ENCODE data around the gene RTP3.

Gene RTP3

GRCh38 chr3:46468753-46469600 lies 28.8 kb upstream of the RTP3 start:
- in situ Hi-C loops (cut with HindIII; ENCODE audit: low sequenced_read_pairs) = no loop called here

GRCh38 chr3:46469680-46470357 lies 28.0 kb upstream of the RTP3 start:
- in situ Hi-C loops (cut with HindIII; ENCODE audit: low sequenced_read_pairs) = no loop called here

- in situ Hi-C loops (cut with HindIII; ENCODE audit: low sequenced_read_pairs) = no loop called here
Observed at GRCh38 chr3:46470831-46471230, 26.9 kb upstream of the RTP3 start.

GRCh38 chr3:46471371-46471914 lies 26.3 kb upstream of the RTP3 start:
- in situ Hi-C loops (cut with HindIII; ENCODE audit: low sequenced_read_pairs) = no loop called here

GRCh38 chr3:46472736-46473135 lies 25.0 kb upstream of the RTP3 start:
- in situ Hi-C loops (cut with HindIII; ENCODE audit: low sequenced_read_pairs) = no loop called here

GRCh38 chr3:46477145-46477544 lies 20.6 kb upstream of the RTP3 start:
- in situ Hi-C loops (cut with HindIII; ENCODE audit: low sequenced_read_pairs) = no loop called here

- in situ Hi-C loops (cut with HindIII; ENCODE audit: low sequenced_read_pairs) = no loop called here
Observed at GRCh38 chr3:46477756-46478155, 20.0 kb upstream of the RTP3 start.

- in situ Hi-C loops (cut with HindIII; ENCODE audit: low sequenced_read_pairs) = no loop called here
Observed at GRCh38 chr3:46478341-46478740, 19.4 kb upstream of the RTP3 start.

- in situ Hi-C loops (cut with HindIII; ENCODE audit: low sequenced_read_pairs) = no loop called here
Observed at GRCh38 chr3:46479021-46479420, 18.8 kb upstream of the RTP3 start.

- in situ Hi-C loops (cut with HindIII; ENCODE audit: low sequenced_read_pairs) = loop anchor here (5.0 kb wide), 1 partner anchor 153 kb away; no protein-coding TSS in a partner anchor
Observed at GRCh38 chr3:46479696-46480095, 18.1 kb upstream of the RTP3 start.

GRCh38 chr3:46480491-46481195 lies 17.1 kb upstream of the RTP3 start:
- in situ Hi-C loops (cut with HindIII; ENCODE audit: low sequenced_read_pairs) = loop anchor here (5.0 kb wide), 1 partner anchor 152 kb away; no protein-coding TSS in a partner anchor

GRCh38 chr3:46481636-46482035 lies 16.1 kb upstream of the RTP3 start:
- in situ Hi-C loops (cut with HindIII; ENCODE audit: low sequenced_read_pairs) = loop anchor here (5.0 kb wide), 1 partner anchor 151 kb away; no protein-coding TSS in a partner anchor

- in situ Hi-C loops (cut with HindIII; ENCODE audit: low sequenced_read_pairs) = loop anchor here (5.0 kb wide), 1 partner anchor 150 kb away; no protein-coding TSS in a partner anchor
Observed at GRCh38 chr3:46482632-46483350, 15.0 kb upstream of the RTP3 start.

GRCh38 chr3:46483825-46484224 lies 14.0 kb upstream of the RTP3 start:
- in situ Hi-C loops (cut with HindIII; ENCODE audit: low sequenced_read_pairs) = loop anchor here (5.0 kb wide), 1 partner anchor 148 kb away; no protein-coding TSS in a partner anchor

- in situ Hi-C loops (cut with HindIII; ENCODE audit: low sequenced_read_pairs) = loop anchor here (5.0 kb wide), 1 partner anchor 148 kb away; no protein-coding TSS in a partner anchor
Observed at GRCh38 chr3:46484388-46484787, 13.4 kb upstream of the RTP3 start.

GRCh38 chr3:46484911-46485778 lies 12.6 kb upstream of the RTP3 start:
- in situ Hi-C loops (cut with HindIII; ENCODE audit: low sequenced_read_pairs) = loop anchor here (5.0 kb wide), 1 partner anchor 147 kb away; no protein-coding TSS in a partner anchor

GRCh38 chr3:46485779-46486175 lies 12.0 kb upstream of the RTP3 start:
- in situ Hi-C loops (cut with HindIII; ENCODE audit: low sequenced_read_pairs) = no loop called here

GRCh38 chr3:46488735-46489361 lies 8.9 kb upstream of the RTP3 start:
- in situ Hi-C loops (cut with HindIII; ENCODE audit: low sequenced_read_pairs) = no loop called here

- in situ Hi-C loops (cut with HindIII; ENCODE audit: low sequenced_read_pairs) = no loop called here
Observed at GRCh38 chr3:46489381-46489780, 8.4 kb upstream of the RTP3 start.
